Activated T-cell treated with anti-CD3 and anti-CD28 coated beads, Interleukin-2, amount 50 U/mL, for 72 hours (primary cell): ENCODE measurements around the gene RPS18. TPM values are rescaled to one million over a fixed set of nuclear protein-coding genes. Genes with fewer than 3 reads are reported as not detected.
"Not testable (repeated sequence)": the region's sequence is repeated elsewhere in the genome, so short reads cannot be mapped to it uniquely, and the experiment has no call there.

Source experiments
- ATAC-seq, 2 donors: fragments of 150-1000 bp; cut with Tn5 transposase; replicated peaks in 1 of 2; 2 replicates each; pipeline ENCODE4 v1.10.0; 2021; ENCODE audit warnings: moderate library complexity in 2 of 2, mild to moderate bottlenecking in 1 of 2
- DNase-seq, 2 donors: peaks; one replicate each; pipeline ENCODE4 v3.0.0; 2021 to 2022; ENCODE audit warnings: mixed read lengths in 1 of 2
- H3K27ac Mint-ChIP-seq: one replicate; pipeline ENCODE4 v1.8.0; 2022; ENCODE audit warnings: mild to moderate bottlenecking, moderate library complexity, mixed read lengths
- H3K27me3 Mint-ChIP-seq: one replicate; pipeline ENCODE4 v1.8.0; 2022; ENCODE audit warnings: low read depth, mixed read lengths
- H3K36me3 Mint-ChIP-seq, 2 donors: one replicate each; pipeline ENCODE4 v1.8.0; 2022; ENCODE audit warnings: mixed read lengths in 2 of 2, mild to moderate bottlenecking in 1 of 2; ENCODE audit not compliant: insufficient read depth in 2 of 2
- H3K4me1 Mint-ChIP-seq: one replicate; pipeline ENCODE4 v1.8.0; 2022; ENCODE audit warnings: low read depth, mixed read lengths
- H3K4me3 Mint-ChIP-seq, 2 donors: one replicate each; pipeline ENCODE4 v1.8.0; 2022; ENCODE audit warnings: mild to moderate bottlenecking in 2 of 2, mixed read lengths in 2 of 2, moderate library complexity in 2 of 2
- H3K9me3 Mint-ChIP-seq, 2 donors: one replicate each; pipeline ENCODE4 v1.8.0; 2022; ENCODE audit warnings: mixed read lengths in 2 of 2
- total RNA-seq, 2 donors: library from RNA; stranded (reverse); gene quantifications; one replicate each; pipeline ENCODE4 v1.2.3, GENCODE V29; 2022

The RPS18 gene
- 1,000 to 10,000 TPM; 4,335 to 4,825 TPM for total RNA-seq

GRCh38 chr6:33271468-33272274, at the start of gene RPS18, which contains the start of gene VPS52:
TSS of gene RPS18 (plus strand) at chr6:33272075. CDS start at chr6:33272120, 45 bp downstream.
TSS of gene VPS52 (minus strand) at chr6:33271876. CDS start at chr6:33271675, 201 bp downstream.
- H3K9me3 Mint-ChIP-seq, result no peaks in the 10 kb centered on the region
- peaks cover 28 to 54% of the 10 kb centered on the region in 2 donors for H3K36me3 Mint-ChIP-seq
- peak within 1 kb of the TSS; percentile 98 for H3K27ac Mint-ChIP-seq
- no peaks in the 10 kb centered on the region for H3K27me3 Mint-ChIP-seq
- peaks cover 61% of the 10 kb centered on the region for H3K4me1 Mint-ChIP-seq
- DNase-seq, result peak; percentile 91 to 94
- H3K4me3 Mint-ChIP-seq, result peak within 1 kb of the TSS; percentile 94 to 98
- ATAC-seq, result peak; percentile 91 to 93

- ATAC-seq, H3K27ac Mint-ChIP-seq, DNase-seq, H3K4me1 Mint-ChIP-seq, H3K9me3 Mint-ChIP-seq, H3K4me3 Mint-ChIP-seq, H3K36me3 Mint-ChIP-seq: not testable (repeated sequence)
- peaks cover 33% of the 10 kb centered on the region for H3K27me3 Mint-ChIP-seq
Measured at GRCh38 chr6:33226503-33227120, 45.3 kb upstream of the RPS18 start.

- Mint-ChIP-seq H3K27ac (no peak overlapping the region), H3K9me3 (no peaks in the 10 kb centered on the region), H3K36me3 (no peaks in the 10 kb centered on the region), H3K4me3 (no peak overlapping the region), H3K27me3 (peaks cover 57% of the 10 kb centered on the region), H3K4me1 (peaks cover 7% of the 10 kb centered on the region)
- ATAC-seq, result no peak
- DNase-seq, result no peak
Measured at GRCh38 chr6:33235221-33235634, 36.6 kb upstream of the RPS18 start.

GRCh38 chr6:33236328-33236727, 35.5 kb upstream of the RPS18 start:
- Mint-ChIP-seq H3K27me3 (peaks cover 59% of the 10 kb centered on the region), H3K27ac (no peak overlapping the region), H3K9me3 (no peaks in the 10 kb centered on the region), H3K4me3 (no peak overlapping the region), H3K4me1 (peaks cover 11% of the 10 kb centered on the region), H3K36me3 (no peaks in the 10 kb centered on the region)
- no peak for ATAC-seq
- no peak for DNase-seq

- no peak overlapping the region for H3K27ac Mint-ChIP-seq
- DNase-seq, result no peak
- no peaks in the 10 kb centered on the region for H3K36me3 Mint-ChIP-seq
- H3K27me3 Mint-ChIP-seq, result peaks cover 54% of the 10 kb centered on the region
- no peaks in the 10 kb centered on the region for H3K9me3 Mint-ChIP-seq
- H3K4me1 Mint-ChIP-seq, result peaks cover 13% of the 10 kb centered on the region
- no peak overlapping the region for H3K4me3 Mint-ChIP-seq
- ATAC-seq, result no peak
Measured at GRCh38 chr6:33236852-33237251, 35.0 kb upstream of the RPS18 start.

- Mint-ChIP-seq H3K27me3 (peaks cover 55% of the 10 kb centered on the region), H3K9me3 (no peaks in the 10 kb centered on the region), H3K27ac (no peak overlapping the region), H3K4me1 (peaks cover 21% of the 10 kb centered on the region), H3K36me3 (no peaks in the 10 kb centered on the region), H3K4me3 (no peak overlapping the region)
- ATAC-seq (no peak), DNase-seq (no peak)
Measured at GRCh38 chr6:33237741-33238140, 34.1 kb upstream of the RPS18 start.

- H3K4me3 Mint-ChIP-seq, result peak overlapping the region; percentile 50 to 60
- DNase-seq, result no peak
Measured at GRCh38 chr6:33241968-33242367, 29.9 kb upstream of the RPS18 start.

GRCh38 chr6:33243476-33243875, 28.4 kb upstream of the RPS18 start:
- DNase-seq, result no peak
- H3K27me3 Mint-ChIP-seq, result peaks cover 34% of the 10 kb centered on the region
- no peak overlapping the region for H3K4me3 Mint-ChIP-seq
- no peaks in the 10 kb centered on the region for H3K9me3 Mint-ChIP-seq
- H3K36me3 Mint-ChIP-seq, result no peaks in the 10 kb centered on the region
- no peak overlapping the region for H3K27ac Mint-ChIP-seq
- peaks cover 23% of the 10 kb centered on the region for H3K4me1 Mint-ChIP-seq
- ATAC-seq, result no peak

More at GRCh38 chr6:33241968-33242367, 29.9 kb upstream of the RPS18 start:
- Mint-ChIP-seq H3K36me3 (no peaks in the 10 kb centered on the region), H3K9me3 (no peaks in the 10 kb centered on the region), H3K27me3 (peaks cover 44% of the 10 kb centered on the region), H3K4me1 (peaks cover 21% of the 10 kb centered on the region), H3K27ac (peak overlapping the region; percentile 74)
- peak; percentile 93 for ATAC-seq

GRCh38 chr6:33247977-33248642, 23.8 kb upstream of the RPS18 start:
- H3K4me1 Mint-ChIP-seq, result peaks cover 34% of the 10 kb centered on the region
- peaks cover 9% of the 10 kb centered on the region for H3K27me3 Mint-ChIP-seq
- H3K36me3 Mint-ChIP-seq, result peaks cover 7 to 15% of the 10 kb centered on the region in 2 donors
- ATAC-seq, result peak; percentile 38 to 43
- peak overlapping the region; percentile 93 for H3K27ac Mint-ChIP-seq
- DNase-seq, result peak; percentile 93
- no peaks in the 10 kb centered on the region for H3K9me3 Mint-ChIP-seq
- H3K4me3 Mint-ChIP-seq, result peak overlapping the region; percentile 94 to 95

GRCh38 chr6:33248643-33248931, 23.3 kb upstream of the RPS18 start:
- Mint-ChIP-seq H3K4me1 (peaks cover 34% of the 10 kb centered on the region), H3K27ac (peak overlapping the region; percentile 93), H3K9me3 (no peaks in the 10 kb centered on the region), H3K36me3 (peaks cover 7 to 15% of the 10 kb centered on the region in 2 donors), H3K27me3 (peaks cover 4% of the 10 kb centered on the region), H3K4me3 (peak overlapping the region; percentile 94 to 95)
- DNase-seq (peak in 1 of 2 donors; percentile 54), ATAC-seq (peak; percentile 12 to 19)

- DNase-seq (peak; percentile 96 to 99), ATAC-seq (peak; percentile 90 to 91)
- Mint-ChIP-seq H3K36me3 (peaks cover 7 to 18% of the 10 kb centered on the region in 2 donors), H3K27ac (peak overlapping the region; percentile 93), H3K9me3 (no peaks in the 10 kb centered on the region), H3K4me3 (peak overlapping the region; percentile 94 to 95), H3K27me3 (no peaks in the 10 kb centered on the region), H3K4me1 (peaks cover 34% of the 10 kb centered on the region)
Measured at GRCh38 chr6:33248932-33249731, 22.7 kb upstream of the RPS18 start.

GRCh38 chr6:33249732-33250630, 21.9 kb upstream of the RPS18 start:
- Mint-ChIP-seq H3K27me3 (no peaks in the 10 kb centered on the region), H3K4me1 (peaks cover 34% of the 10 kb centered on the region), H3K27ac (peak overlapping the region; percentile 63), H3K36me3 (peaks cover 7 to 18% of the 10 kb centered on the region in 2 donors), H3K9me3 (no peaks in the 10 kb centered on the region), H3K4me3 (peak overlapping the region; percentile 94 to 95)
- ATAC-seq (no peak), DNase-seq (peak; percentile 27 to 51)
